HL-60 (cell line): Measurements from ENCODE around the gene SH2B3.

Source experiments
- GABPA ChIP-seq: IDR thresholded peaks from 2 replicates; pipeline ENCODE4 v1.6.1; 2012; ENCODE audit warnings: low read depth
- POLR2AphosphoS5 ChIP-seq: IDR thresholded peaks from 2 replicates; pipeline ENCODE4 v1.6.1; 2012; ENCODE audit warnings: low read depth
- TF ChIP-seq, protein P1 (sequence below): IDR thresholded peaks from one replicate; pipeline ENCODE4 v1.5.1; 2011; ENCODE audit warnings: low read length, control low read depth, inconsistent platforms; ENCODE audit not compliant: insufficient read depth
- TF ChIP-seq, protein P2 (sequence below): IDR thresholded peaks from 2 replicates; pipeline ENCODE4 v1.6.1; 2012; ENCODE audit warnings: low read depth; ENCODE audit not compliant: insufficient replicate concordance

DNA sequence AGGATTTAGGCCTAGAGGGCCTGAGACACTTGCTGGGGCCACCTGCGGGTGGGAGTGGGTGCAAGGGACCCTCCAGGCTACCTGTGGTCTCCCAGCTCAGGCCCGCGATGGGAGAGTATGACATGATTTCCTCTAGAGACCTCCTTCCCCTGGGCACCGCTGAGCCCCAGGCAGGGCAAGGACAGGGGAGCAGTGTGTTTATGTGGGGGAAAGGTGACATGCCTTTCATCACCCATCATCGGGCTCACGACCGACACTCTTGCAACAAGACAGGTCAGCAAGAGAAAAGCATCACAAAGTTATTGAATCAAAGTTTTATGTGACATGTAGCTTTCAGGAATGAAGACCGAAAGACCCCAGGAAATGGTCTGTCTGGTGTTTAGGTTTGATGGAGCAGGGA, 19.9 kb downstream of the SH2B3 start:
- TF ChIP-seq, protein P1, sequence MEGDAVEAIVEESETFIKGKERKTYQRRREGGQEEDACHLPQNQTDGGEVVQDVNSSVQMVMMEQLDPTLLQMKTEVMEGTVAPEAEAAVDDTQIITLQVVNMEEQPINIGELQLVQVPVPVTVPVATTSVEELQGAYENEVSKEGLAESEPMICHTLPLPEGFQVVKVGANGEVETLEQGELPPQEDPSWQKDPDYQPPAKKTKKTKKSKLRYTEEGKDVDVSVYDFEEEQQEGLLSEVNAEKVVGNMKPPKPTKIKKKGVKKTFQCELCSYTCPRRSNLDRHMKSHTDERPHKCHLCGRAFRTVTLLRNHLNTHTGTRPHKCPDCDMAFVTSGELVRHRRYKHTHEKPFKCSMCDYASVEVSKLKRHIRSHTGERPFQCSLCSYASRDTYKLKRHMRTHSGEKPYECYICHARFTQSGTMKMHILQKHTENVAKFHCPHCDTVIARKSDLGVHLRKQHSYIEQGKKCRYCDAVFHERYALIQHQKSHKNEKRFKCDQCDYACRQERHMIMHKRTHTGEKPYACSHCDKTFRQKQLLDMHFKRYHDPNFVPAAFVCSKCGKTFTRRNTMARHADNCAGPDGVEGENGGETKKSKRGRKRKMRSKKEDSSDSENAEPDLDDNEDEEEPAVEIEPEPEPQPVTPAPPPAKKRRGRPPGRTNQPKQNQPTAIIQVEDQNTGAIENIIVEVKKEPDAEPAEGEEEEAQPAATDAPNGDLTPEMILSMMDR: no peak
- TF ChIP-seq, protein P2, sequence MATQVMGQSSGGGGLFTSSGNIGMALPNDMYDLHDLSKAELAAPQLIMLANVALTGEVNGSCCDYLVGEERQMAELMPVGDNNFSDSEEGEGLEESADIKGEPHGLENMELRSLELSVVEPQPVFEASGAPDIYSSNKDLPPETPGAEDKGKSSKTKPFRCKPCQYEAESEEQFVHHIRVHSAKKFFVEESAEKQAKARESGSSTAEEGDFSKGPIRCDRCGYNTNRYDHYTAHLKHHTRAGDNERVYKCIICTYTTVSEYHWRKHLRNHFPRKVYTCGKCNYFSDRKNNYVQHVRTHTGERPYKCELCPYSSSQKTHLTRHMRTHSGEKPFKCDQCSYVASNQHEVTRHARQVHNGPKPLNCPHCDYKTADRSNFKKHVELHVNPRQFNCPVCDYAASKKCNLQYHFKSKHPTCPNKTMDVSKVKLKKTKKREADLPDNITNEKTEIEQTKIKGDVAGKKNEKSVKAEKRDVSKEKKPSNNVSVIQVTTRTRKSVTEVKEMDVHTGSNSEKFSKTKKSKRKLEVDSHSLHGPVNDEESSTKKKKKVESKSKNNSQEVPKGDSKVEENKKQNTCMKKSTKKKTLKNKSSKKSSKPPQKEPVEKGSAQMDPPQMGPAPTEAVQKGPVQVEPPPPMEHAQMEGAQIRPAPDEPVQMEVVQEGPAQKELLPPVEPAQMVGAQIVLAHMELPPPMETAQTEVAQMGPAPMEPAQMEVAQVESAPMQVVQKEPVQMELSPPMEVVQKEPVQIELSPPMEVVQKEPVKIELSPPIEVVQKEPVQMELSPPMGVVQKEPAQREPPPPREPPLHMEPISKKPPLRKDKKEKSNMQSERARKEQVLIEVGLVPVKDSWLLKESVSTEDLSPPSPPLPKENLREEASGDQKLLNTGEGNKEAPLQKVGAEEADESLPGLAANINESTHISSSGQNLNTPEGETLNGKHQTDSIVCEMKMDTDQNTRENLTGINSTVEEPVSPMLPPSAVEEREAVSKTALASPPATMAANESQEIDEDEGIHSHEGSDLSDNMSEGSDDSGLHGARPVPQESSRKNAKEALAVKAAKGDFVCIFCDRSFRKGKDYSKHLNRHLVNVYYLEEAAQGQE: no peak
- TF ChIP-seq POLR2AphosphoS5: no peak
- no peak for TF ChIP-seq GABPA
